BJ (cell line): Measurements from ENCODE around the gene RAB34. TPM values are rescaled to one million over a fixed set of nuclear protein-coding genes. Genes with fewer than 3 reads are reported as not detected.

Experiments used
- CTCF ChIA-PET: fragments of 350-600 bp; formaldehyde crosslinking; extraction: SDS; loops from one replicate; lab custom pipeline; 2021; ENCODE audit warnings: antibody characterized with exemption, inconsistent platforms; lab: Yijun Ruan, JAX
- POLR2A ChIA-PET: fragments of 300-600 bp; sonication (Branson Sonifier 250); formaldehyde crosslinking; extraction: SDS; loops from one replicate; lab custom pipeline; 2021; ENCODE audit warnings: antibody characterized with exemption; lab: Charles Lee
- DNase-seq: peaks from one replicate; pipeline ENCODE4 v3.0.0-alpha.2; 2011; ENCODE audit warnings: low read depth
- H3K27me3 ChIP-seq: 2 replicates; pipeline ENCODE4 v1.6.0; 2011; ENCODE audit warnings: low read length; ENCODE audit not compliant: control insufficient read depth, insufficient read depth
- H3K36me3 ChIP-seq: 2 replicates; pipeline ENCODE4 v1.5.1; 2011; ENCODE audit warnings: low read length; ENCODE audit not compliant: control insufficient read depth, insufficient read depth
- H3K4me3 ChIP-seq: 2 replicates; pipeline ENCODE4 v1.5.1; 2011; ENCODE audit warnings: low read depth, mild to moderate bottlenecking, control low read depth, low read length
- polyA plus RNA-seq: library from polyadenylated mRNA; depleted of rRNA; stranded (reverse); fragments of >200 nt; gene quantifications from 2 replicates; pipeline ENCODE4 v1.2.3, GENCODE V29; 2011
- TF ChIP-seq, protein P1 (sequence below): IDR thresholded peaks from 2 replicates; pipeline ENCODE4 v1.5.1; 2011; ENCODE audit warnings: low read depth, mild to moderate bottlenecking, control low read depth, inconsistent platforms, low read length, moderate library complexity; ENCODE audit not compliant: insufficient read depth

RAB34 gene
- polyA plus RNA-seq, 1 experiment: 473 TPM

DNA sequence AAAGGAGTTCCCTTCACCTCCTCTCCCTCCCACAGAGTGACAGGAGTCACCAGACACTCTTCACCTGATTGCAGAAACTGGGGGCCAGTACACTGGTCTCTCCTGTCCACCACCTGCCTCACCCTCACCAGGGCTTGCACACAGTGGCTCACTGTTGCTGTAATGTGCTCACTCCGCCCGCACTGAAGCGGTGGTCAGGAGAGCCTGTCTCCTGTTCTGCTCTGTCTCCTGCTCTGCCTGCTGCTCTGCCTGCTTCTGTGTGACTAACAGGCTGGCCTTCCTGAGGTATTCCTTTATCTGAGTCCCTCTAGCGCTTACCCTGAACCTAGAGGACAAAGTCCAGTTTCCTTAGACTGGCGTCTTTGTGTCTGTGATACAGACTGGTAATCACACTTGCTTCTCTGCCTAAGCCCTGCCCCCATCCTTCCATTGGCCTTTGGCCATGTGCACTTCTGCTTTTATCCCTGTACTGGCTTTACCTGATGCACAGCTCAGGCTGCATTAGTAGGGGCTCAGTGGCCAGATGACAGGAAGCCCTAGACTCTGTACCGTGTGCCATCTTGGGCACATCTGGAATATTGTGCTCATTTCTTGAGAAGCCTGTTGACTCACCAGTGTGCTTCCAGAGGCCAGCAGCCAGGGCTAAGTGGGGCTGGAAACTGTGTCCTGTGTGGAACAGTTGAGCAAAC, 19.3 kb downstream of the RAB34 start:
- Histone ChIP-seq H3K36me3 (peaks cover 66% of the 10 kb centered on the region), H3K27me3 (no peaks in the 10 kb centered on the region), H3K4me3 (no peak overlapping the region)
- ChIA-PET CTCF (no interaction called here), POLR2A (no interaction called here)
- TF ChIP-seq, protein P1, sequence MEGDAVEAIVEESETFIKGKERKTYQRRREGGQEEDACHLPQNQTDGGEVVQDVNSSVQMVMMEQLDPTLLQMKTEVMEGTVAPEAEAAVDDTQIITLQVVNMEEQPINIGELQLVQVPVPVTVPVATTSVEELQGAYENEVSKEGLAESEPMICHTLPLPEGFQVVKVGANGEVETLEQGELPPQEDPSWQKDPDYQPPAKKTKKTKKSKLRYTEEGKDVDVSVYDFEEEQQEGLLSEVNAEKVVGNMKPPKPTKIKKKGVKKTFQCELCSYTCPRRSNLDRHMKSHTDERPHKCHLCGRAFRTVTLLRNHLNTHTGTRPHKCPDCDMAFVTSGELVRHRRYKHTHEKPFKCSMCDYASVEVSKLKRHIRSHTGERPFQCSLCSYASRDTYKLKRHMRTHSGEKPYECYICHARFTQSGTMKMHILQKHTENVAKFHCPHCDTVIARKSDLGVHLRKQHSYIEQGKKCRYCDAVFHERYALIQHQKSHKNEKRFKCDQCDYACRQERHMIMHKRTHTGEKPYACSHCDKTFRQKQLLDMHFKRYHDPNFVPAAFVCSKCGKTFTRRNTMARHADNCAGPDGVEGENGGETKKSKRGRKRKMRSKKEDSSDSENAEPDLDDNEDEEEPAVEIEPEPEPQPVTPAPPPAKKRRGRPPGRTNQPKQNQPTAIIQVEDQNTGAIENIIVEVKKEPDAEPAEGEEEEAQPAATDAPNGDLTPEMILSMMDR: no peak
- DNase-seq: no peak

DNA sequence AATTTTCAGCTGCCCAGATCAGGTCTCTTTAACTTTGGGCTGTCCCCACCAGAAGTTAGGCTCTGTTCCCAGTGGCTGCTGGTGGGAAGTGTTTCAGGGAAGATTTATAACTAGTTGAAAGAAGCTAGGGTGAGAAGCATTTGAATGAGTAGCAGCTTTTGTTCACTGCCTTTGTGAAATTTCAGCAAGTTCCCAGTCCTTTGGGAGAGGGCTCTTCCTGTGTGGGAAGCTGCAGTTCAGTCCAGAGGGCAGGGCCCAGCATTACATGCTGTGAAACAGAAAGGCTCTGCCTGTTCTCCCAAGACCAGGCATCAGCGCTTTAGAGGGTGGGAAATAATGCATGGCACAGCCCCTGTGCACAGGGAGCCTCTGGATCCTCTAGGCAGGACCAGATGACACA, 23.8 kb downstream of the RAB34 start:
- TF ChIP-seq, protein P1: no peak
- ChIA-PET POLR2A (no interaction called here), CTCF (interaction anchor here (1.3 kb wide), 1 partner anchor 16 kb away, joined by 4 read pairs; no protein-coding TSS in a partner anchor)
- Histone ChIP-seq H3K36me3 (peaks cover 55% of the 10 kb centered on the region), H3K27me3 (no peaks in the 10 kb centered on the region), H3K4me3 (no peak overlapping the region)
- no peak for DNase-seq

DNA sequence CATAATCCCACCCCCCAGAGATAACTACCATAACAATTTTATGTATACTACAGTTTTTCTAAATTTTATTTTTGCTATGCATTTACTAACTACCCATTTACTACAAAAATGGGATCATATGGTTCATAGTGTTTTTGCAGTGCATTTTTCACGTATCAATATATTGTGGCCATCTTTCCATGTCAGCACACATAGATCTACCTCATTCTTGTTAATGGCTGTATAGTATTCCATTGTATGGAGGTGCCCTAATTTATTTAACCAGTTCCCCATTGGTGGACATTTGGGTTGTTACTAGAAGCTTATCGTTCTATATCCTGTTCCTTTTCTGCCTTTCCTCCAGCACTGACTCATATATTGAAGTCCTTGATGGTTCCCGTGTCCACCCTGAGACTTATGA, 28.7 kb downstream of the RAB34 start:
- no peak for DNase-seq
- Histone ChIP-seq H3K27me3 (no peaks in the 10 kb centered on the region), H3K4me3 (no peak overlapping the region), H3K36me3 (peaks cover 58% of the 10 kb centered on the region)
- ChIA-PET POLR2A (no interaction called here), CTCF (no interaction called here)
- TF ChIP-seq, protein P1: no peak

DNA sequence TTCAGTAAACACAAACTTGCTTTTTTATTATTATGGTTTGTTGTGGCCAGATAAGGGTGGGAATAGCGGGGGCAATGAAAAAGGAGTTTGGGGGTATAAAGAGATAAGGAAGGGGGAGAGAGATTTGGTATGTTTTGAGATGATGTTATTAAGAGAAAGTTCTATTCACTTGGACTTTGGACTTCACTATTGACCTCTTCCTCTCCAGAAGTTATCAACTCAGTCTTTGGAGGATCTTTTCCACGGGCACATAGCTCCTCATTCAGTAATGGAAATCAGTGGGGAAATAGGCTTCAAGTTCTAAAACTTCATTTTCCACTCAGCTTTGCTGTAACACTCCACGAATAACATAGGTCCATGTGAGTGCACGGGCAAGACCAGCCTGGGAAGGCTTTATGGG, 29.2 kb downstream of the RAB34 start:
- Histone ChIP-seq H3K36me3 (peaks cover 53% of the 10 kb centered on the region), H3K27me3 (no peaks in the 10 kb centered on the region), H3K4me3 (no peak overlapping the region)
- ChIA-PET POLR2A (no interaction called here), CTCF (no interaction called here)
- no peak for DNase-seq
- TF ChIP-seq, protein P1: no peak

DNA sequence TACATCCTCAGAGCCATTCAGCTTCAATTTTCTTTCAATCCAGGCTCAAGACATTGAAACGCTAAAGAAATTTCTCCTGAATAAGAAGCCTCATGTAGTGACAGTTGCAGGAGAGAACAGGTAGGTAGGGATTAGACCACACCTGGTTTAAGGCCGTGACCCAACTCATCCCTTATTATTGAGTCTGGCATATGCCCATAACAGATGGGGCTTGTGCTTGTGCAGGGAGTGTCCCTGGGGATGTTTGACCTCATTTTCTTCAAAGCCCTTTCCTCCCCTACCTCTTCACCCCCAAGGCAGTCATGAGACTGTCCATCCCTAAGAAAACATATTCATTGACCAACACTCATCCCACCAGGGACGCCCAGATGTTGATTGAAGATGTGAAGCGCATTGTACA, 31.4 kb downstream of the RAB34 start:
- no peaks in the 10 kb centered on the region for H3K27me3 ChIP-seq
- DNase-seq: no peak
- H3K36me3 ChIP-seq: peaks cover 63% of the 10 kb centered on the region
- ChIA-PET POLR2A (no interaction called here), CTCF (interaction anchor here (0.8 kb wide), 1 partner anchor 24 kb away, joined by 3 read pairs; the partner anchor contains the start of genes SDF2 and SUPT6H)
- H3K4me3 ChIP-seq: no peak overlapping the region
- TF ChIP-seq, protein P1: no peak
